ENCODE results near the gene TCF7L2. TPM values are rescaled to one million over a fixed set of nuclear protein-coding genes. Genes with fewer than 3 reads are reported as not detected.
A peak's percentile ranks its signal among the peaks of the same experiment; 100 is the strongest.

TCF7L2 gene
- total RNA-seq, 1 donor from 2014 or later: 53.6 TPM

- no peak for DNase-seq (ENCODE audit: low spot score)
- intact Hi-C loops (cut with DNase I): no loop called here
- no peak for ATAC-seq
Measured at GRCh38 chr10:113030453-113030852, 80.4 kb downstream of the TCF7L2 start.

- no peak for ATAC-seq
- intact Hi-C loops (cut with DNase I): no loop called here
- DNase-seq (ENCODE audit: low spot score): no peak
Measured at GRCh38 chr10:113031147-113031546, 81.1 kb downstream of the TCF7L2 start.

GRCh38 chr10:113033991-113034390 lies 83.9 kb downstream of the TCF7L2 start:
- ATAC-seq (no peak), DNase-seq (ENCODE audit: low spot score) (no peak)
- intact Hi-C loops (cut with DNase I): no loop called here

- ATAC-seq (peak; percentile 52), DNase-seq (ENCODE audit: low spot score) (no peak)
- intact Hi-C loops (cut with DNase I): no loop called here
Measured at GRCh38 chr10:113035732-113036312, 85.8 kb downstream of the TCF7L2 start.

GRCh38 chr10:113036619-113037018 lies 86.6 kb downstream of the TCF7L2 start:
- ATAC-seq (no peak), DNase-seq (ENCODE audit: low spot score) (no peak)
- intact Hi-C loops (cut with DNase I): no loop called here

GRCh38 chr10:113037218-113037617 lies 87.2 kb downstream of the TCF7L2 start:
- ATAC-seq: no peak
- no peak for DNase-seq (ENCODE audit: low spot score)
- intact Hi-C loops (cut with DNase I): no loop called here

- intact Hi-C loops (cut with DNase I): no loop called here
- ATAC-seq (no peak), DNase-seq (ENCODE audit: low spot score) (no peak)
Measured at GRCh38 chr10:113038183-113038582, 88.1 kb downstream of the TCF7L2 start.

- DNase-seq (ENCODE audit: low spot score): no peak
- ATAC-seq: no peak
- intact Hi-C loops (cut with DNase I): no loop called here
Measured at GRCh38 chr10:113038985-113039384, 88.9 kb downstream of the TCF7L2 start.

- intact Hi-C loops (cut with DNase I): no loop called here
- ATAC-seq (peak; percentile 35), DNase-seq (ENCODE audit: low spot score) (no peak)
Measured at GRCh38 chr10:113041324-113041723, 91.3 kb downstream of the TCF7L2 start.

GRCh38 chr10:113041841-113042750 lies 92.0 kb downstream of the TCF7L2 start:
- no peak for DNase-seq (ENCODE audit: low spot score)
- no peak for ATAC-seq
- intact Hi-C loops (cut with DNase I): no loop called here

GRCh38 chr10:113042868-113043267 lies 92.8 kb downstream of the TCF7L2 start:
- no peak for DNase-seq (ENCODE audit: low spot score)
- peak; percentile 27 for ATAC-seq
- intact Hi-C loops (cut with DNase I): no loop called here

- intact Hi-C loops (cut with DNase I): no loop called here
- no peak for ATAC-seq
- DNase-seq (ENCODE audit: low spot score): no peak
Measured at GRCh38 chr10:113044016-113044755, 94.1 kb downstream of the TCF7L2 start.

GRCh38 chr10:113045147-113046055 lies 95.4 kb downstream of the TCF7L2 start:
- ATAC-seq: no peak
- DNase-seq (ENCODE audit: low spot score): no peak
- intact Hi-C loops (cut with DNase I): no loop called here

- intact Hi-C loops (cut with DNase I): no loop called here
- DNase-seq (ENCODE audit: low spot score) (no peak), ATAC-seq (peak; percentile 37)
Measured at GRCh38 chr10:113047151-113047550, 97.1 kb downstream of the TCF7L2 start.

GRCh38 chr10:113047605-113047962 lies 97.5 kb downstream of the TCF7L2 start:
- peak; percentile 74 for ATAC-seq
- intact Hi-C loops (cut with DNase I): no loop called here
- DNase-seq (ENCODE audit: low spot score): peak; percentile 71

GRCh38 chr10:113047963-113048781 lies 98.1 kb downstream of the TCF7L2 start:
- intact Hi-C loops (cut with DNase I): no loop called here
- ATAC-seq (no peak), DNase-seq (ENCODE audit: low spot score) (no peak)

- no peak for ATAC-seq
- intact Hi-C loops (cut with DNase I): no loop called here
- DNase-seq (ENCODE audit: low spot score): no peak
Measured at GRCh38 chr10:113049881-113050280, 99.8 kb downstream of the TCF7L2 start.

All from sciatic nerve (tissue), 2 donors.